GM18868 (cell line): Measurements from ENCODE around the gene OAS1.

Source experiments
- ATAC-seq: cut with Tn5 transposase; IDR thresholded peaks from one replicate; pipeline ENCODE4 v1.9.1; 2021; ENCODE audit warnings: mild to moderate bottlenecking, moderate library complexity; ENCODE audit not compliant: unreplicated experiment

The OAS1 gene

DNA sequence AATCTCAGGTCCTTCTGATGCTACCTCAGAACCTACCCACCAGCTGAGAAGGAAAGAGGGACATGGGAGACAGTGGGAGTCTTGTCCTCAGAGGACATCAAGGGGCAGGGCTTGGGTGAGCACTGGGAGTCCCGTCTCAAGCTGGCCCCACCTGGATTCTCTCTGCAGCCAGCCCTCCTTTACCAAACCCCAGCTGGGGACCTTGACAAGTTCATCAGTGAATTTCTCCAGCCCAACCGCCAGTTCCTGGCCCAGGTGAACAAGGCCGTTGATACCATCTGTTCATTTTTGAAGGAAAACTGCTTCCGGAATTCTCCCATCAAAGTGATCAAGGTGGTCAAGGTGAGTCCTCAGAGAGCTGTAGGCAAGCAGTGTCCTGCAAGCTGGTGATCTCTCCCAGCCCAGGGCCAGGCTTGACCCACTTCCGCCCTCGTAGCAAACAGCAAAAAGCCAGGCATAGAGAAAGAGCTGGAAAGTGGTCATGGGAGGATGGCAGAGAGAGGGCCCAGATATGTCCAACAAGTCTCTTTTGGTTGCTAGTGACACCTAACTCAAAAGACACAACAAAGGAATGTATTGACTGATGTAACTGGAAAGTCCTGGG, 57.4 kb downstream of the OAS1 start:
- ATAC-seq, result no peak

GRCh38 chr12:112964915-112965314, 58.2 kb downstream of the OAS1 start:
- ATAC-seq, result no peak

DNA sequence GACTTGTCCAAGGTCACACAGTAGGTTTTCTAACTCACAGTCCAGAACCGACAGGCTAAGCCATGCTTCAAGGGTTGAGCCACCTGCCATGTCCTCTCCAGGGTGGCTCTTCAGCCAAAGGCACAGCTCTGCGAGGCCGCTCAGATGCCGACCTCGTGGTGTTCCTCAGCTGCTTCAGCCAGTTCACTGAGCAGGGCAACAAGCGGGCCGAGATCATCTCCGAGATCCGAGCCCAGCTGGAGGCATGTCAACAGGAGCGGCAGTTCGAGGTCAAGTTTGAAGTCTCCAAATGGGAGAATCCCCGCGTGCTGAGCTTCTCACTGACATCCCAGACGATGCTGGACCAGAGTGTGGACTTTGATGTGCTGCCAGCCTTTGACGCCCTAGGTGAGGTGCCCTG, 58.9 kb downstream of the OAS1 start:
- ATAC-seq, result no peak

- ATAC-seq, result no peak
Observed at GRCh38 chr12:112967306-112967705, 60.5 kb downstream of the OAS1 start.

- no peak for ATAC-seq
Observed at GRCh38 chr12:112967858-112968257, 61.1 kb downstream of the OAS1 start.
